Activated T-cell treated with anti-CD3 and anti-CD28 coated beads, Interleukin-2, amount 50 U/mL, for 24 hours (primary cell): ENCODE data around the gene PLXNB3.

Experiments
- DNase-seq: peaks from one replicate; pipeline ENCODE4 v3.0.0-alpha.2; 2020
- H3K27ac Mint-ChIP-seq: 2 replicates; pipeline ENCODE4 v1.8.0; 2020; ENCODE audit warnings: mild to moderate bottlenecking, mixed read lengths
- H3K27me3 Mint-ChIP-seq: 2 replicates; pipeline ENCODE4 v1.8.0; 2020; ENCODE audit warnings: mixed read lengths
- H3K36me3 Mint-ChIP-seq: 2 replicates; pipeline ENCODE4 v1.8.0; 2020; ENCODE audit warnings: low read depth, mixed read lengths
- H3K4me1 Mint-ChIP-seq: 2 replicates; pipeline ENCODE4 v1.8.0; 2020; ENCODE audit warnings: low read depth, mixed read lengths
- H3K4me3 Mint-ChIP-seq: 2 replicates; pipeline ENCODE4 v1.8.0; 2020; ENCODE audit warnings: mild to moderate bottlenecking, moderate library complexity, mixed read lengths
- H3K9me3 Mint-ChIP-seq: 2 replicates; pipeline ENCODE4 v1.8.0; 2020; ENCODE audit warnings: mixed read lengths

PLXNB3 gene

GRCh38 chrX:153781428-153782047 is 17.5 kb downstream of the PLXNB3 start:
- no peak for DNase-seq
- H3K4me3 Mint-ChIP-seq = no peak overlapping the region
- peaks cover 18% of the 10 kb centered on the region for H3K36me3 Mint-ChIP-seq
- peaks cover 3% of the 10 kb centered on the region for H3K4me1 Mint-ChIP-seq
- no peak overlapping the region for H3K27ac Mint-ChIP-seq
- H3K27me3 Mint-ChIP-seq = peaks cover 17% of the 10 kb centered on the region
- H3K9me3 Mint-ChIP-seq = no peaks in the 10 kb centered on the region

- H3K36me3 Mint-ChIP-seq = peaks cover 23% of the 10 kb centered on the region
Observed at GRCh38 chrX:153782313-153782712, 18.3 kb downstream of the PLXNB3 start.

GRCh38 chrX:153782871-153783270 is 18.8 kb downstream of the PLXNB3 start:
- no peak overlapping the region for H3K27ac Mint-ChIP-seq
- no peak for DNase-seq
- H3K36me3 Mint-ChIP-seq = peaks cover 26% of the 10 kb centered on the region
- H3K9me3 Mint-ChIP-seq = no peaks in the 10 kb centered on the region
- peaks cover 3% of the 10 kb centered on the region for H3K4me1 Mint-ChIP-seq
- peaks cover 16% of the 10 kb centered on the region for H3K27me3 Mint-ChIP-seq
- no peak overlapping the region for H3K4me3 Mint-ChIP-seq

More at GRCh38 chrX:153782313-153782712, 18.3 kb downstream of the PLXNB3 start:
- Mint-ChIP-seq H3K27ac (no peak overlapping the region), H3K27me3 (peaks cover 17% of the 10 kb centered on the region), H3K9me3 (no peaks in the 10 kb centered on the region), H3K4me1 (peaks cover 3% of the 10 kb centered on the region), H3K4me3 (no peak overlapping the region)
- no peak for DNase-seq

- Mint-ChIP-seq H3K4me1 (peaks cover 3% of the 10 kb centered on the region), H3K27ac (no peak overlapping the region), H3K27me3 (peaks cover 13% of the 10 kb centered on the region), H3K4me3 (no peak overlapping the region), H3K9me3 (no peaks in the 10 kb centered on the region), H3K36me3 (peaks cover 29% of the 10 kb centered on the region)
- DNase-seq = no peak
Observed at GRCh38 chrX:153783378-153784013, 19.4 kb downstream of the PLXNB3 start.

GRCh38 chrX:153784325-153784967 is 20.4 kb downstream of the PLXNB3 start:
- no peaks in the 10 kb centered on the region for H3K9me3 Mint-ChIP-seq
- H3K27ac Mint-ChIP-seq = no peak overlapping the region
- peaks cover 38% of the 10 kb centered on the region for H3K36me3 Mint-ChIP-seq
- no peak overlapping the region for H3K4me3 Mint-ChIP-seq
- H3K4me1 Mint-ChIP-seq = peaks cover 3% of the 10 kb centered on the region
- DNase-seq = no peak
- peaks cover 13% of the 10 kb centered on the region for H3K27me3 Mint-ChIP-seq

- Mint-ChIP-seq H3K27me3 (peaks cover 7% of the 10 kb centered on the region), H3K4me3 (no peak overlapping the region), H3K36me3 (peaks cover 52% of the 10 kb centered on the region), H3K27ac (no peak overlapping the region), H3K4me1 (no peaks in the 10 kb centered on the region), H3K9me3 (no peaks in the 10 kb centered on the region)
- DNase-seq = no peak
Observed at GRCh38 chrX:153786669-153787068, 22.6 kb downstream of the PLXNB3 start.

GRCh38 chrX:153789654-153790053 is 25.6 kb downstream of the PLXNB3 start:
- Mint-ChIP-seq H3K9me3 (no peaks in the 10 kb centered on the region), H3K4me1 (peaks cover 6% of the 10 kb centered on the region), H3K27ac (no peak overlapping the region), H3K4me3 (no peak overlapping the region), H3K36me3 (peaks cover 59% of the 10 kb centered on the region), H3K27me3 (peaks cover 10% of the 10 kb centered on the region)
- no peak for DNase-seq

- Mint-ChIP-seq H3K9me3 (no peaks in the 10 kb centered on the region), H3K4me3 (no peak overlapping the region), H3K36me3 (peaks cover 58% of the 10 kb centered on the region), H3K4me1 (peaks cover 12% of the 10 kb centered on the region), H3K27me3 (peaks cover 14% of the 10 kb centered on the region), H3K27ac (no peak overlapping the region)
- no peak for DNase-seq
Observed at GRCh38 chrX:153791104-153791852, 27.2 kb downstream of the PLXNB3 start.

- peaks cover 61% of the 10 kb centered on the region for H3K36me3 Mint-ChIP-seq
- H3K4me1 Mint-ChIP-seq = peaks cover 20% of the 10 kb centered on the region
- H3K4me3 Mint-ChIP-seq = peak overlapping the region; percentile 91
- no peak overlapping the region for H3K27ac Mint-ChIP-seq
- no peak for DNase-seq
- H3K27me3 Mint-ChIP-seq = peaks cover 17% of the 10 kb centered on the region
- no peaks in the 10 kb centered on the region for H3K9me3 Mint-ChIP-seq
Observed at GRCh38 chrX:153792368-153792767, 28.3 kb downstream of the PLXNB3 start.

- H3K9me3 Mint-ChIP-seq = no peaks in the 10 kb centered on the region
- peak overlapping the region; percentile 91 for H3K4me3 Mint-ChIP-seq
- peaks cover 17% of the 10 kb centered on the region for H3K27me3 Mint-ChIP-seq
- peaks cover 59% of the 10 kb centered on the region for H3K36me3 Mint-ChIP-seq
- peaks cover 21% of the 10 kb centered on the region for H3K4me1 Mint-ChIP-seq
- H3K27ac Mint-ChIP-seq = peak overlapping the region; percentile 96
- no peak for DNase-seq
Observed at GRCh38 chrX:153793291-153793690, 29.2 kb downstream of the PLXNB3 start.

GRCh38 chrX:153794018-153794896 is 30.2 kb downstream of the PLXNB3 start, which contains the start of the genes IDH3G and SSR4:
Gene IDH3G (minus strand): TSS chrX:153794375. CDS start chrX:153794326, 49 bp downstream.
Gene SSR4 (plus strand): TSS chrX:153794668. CDS start chrX:153794688, 20 bp downstream.
- no peaks in the 10 kb centered on the region for H3K9me3 Mint-ChIP-seq
- peaks cover 62% of the 10 kb centered on the region for H3K36me3 Mint-ChIP-seq
- H3K27me3 Mint-ChIP-seq = peaks cover 17% of the 10 kb centered on the region
- H3K27ac Mint-ChIP-seq = peak within 1 kb of the TSS; percentile 96
- DNase-seq = peak; percentile 92
- peak within 1 kb of the TSS; percentile 91 for H3K4me3 Mint-ChIP-seq
- H3K4me1 Mint-ChIP-seq = peaks cover 21% of the 10 kb centered on the region

- Mint-ChIP-seq H3K27me3 (peaks cover 17% of the 10 kb centered on the region), H3K4me3 (peak overlapping the region; percentile 91), H3K9me3 (no peaks in the 10 kb centered on the region), H3K27ac (peak overlapping the region; percentile 96), H3K4me1 (peaks cover 21% of the 10 kb centered on the region), H3K36me3 (peaks cover 56% of the 10 kb centered on the region)
- DNase-seq = no peak
Observed at GRCh38 chrX:153794897-153795816, 31.1 kb downstream of the PLXNB3 start.
